K562 (cell line): ENCODE measurements around the gene ZNF672. TPM values are rescaled to one million over a fixed set of nuclear protein-coding genes. Genes with fewer than 3 reads are reported as not detected.

Source experiments
- BDP1 ChIP-seq: IDR thresholded peaks from 3 replicates; pipeline ENCODE4 v1.6.1; 2011; ENCODE audit not compliant: insufficient read length, insufficient read depth
- BRD9 ChIP-seq: fragments of 450-650 bp; IDR thresholded peaks from 2 replicates; pipeline ENCODE4 v1.6.1; 2018; ENCODE audit warnings: low read depth; ENCODE audit not compliant: partially characterized antibody
- HNRNPLL ChIP-seq: fragments of 200-400 bp; formaldehyde crosslinking; IDR thresholded peaks from 2 replicates; pipeline ENCODE4 v1.6.1; 2017; ENCODE audit warnings: low read length, low read depth, mild to moderate bottlenecking; ENCODE audit not compliant: poor library complexity, severe bottlenecking
- MCM3 ChIP-seq: fragments of 450-650 bp; IDR thresholded peaks from 2 replicates; pipeline ENCODE4 v1.6.1; 2016
- PHTF2 ChIP-seq: fragments of 250-450 bp; sonication (Bioruptor Pico); IDR thresholded peaks from 2 replicates; pipeline ENCODE4 v1.5.0; 2021; ENCODE audit warnings: mild to moderate bottlenecking
- RBM17 ChIP-seq: fragments of 200-400 bp; formaldehyde crosslinking; IDR thresholded peaks from 2 replicates; pipeline ENCODE4 v1.6.1; 2017; ENCODE audit warnings: low read depth, mild to moderate bottlenecking, low read length, borderline replicate concordance
- RBM34 ChIP-seq: fragments of 200-400 bp; formaldehyde crosslinking; IDR thresholded peaks from 2 replicates; pipeline ENCODE4 v1.6.1; 2018; ENCODE audit warnings: low read length, borderline replicate concordance; ENCODE audit not compliant: insufficient read depth
- ZBTB1 ChIP-seq: sonication (generic); formaldehyde crosslinking; IDR thresholded peaks from 2 replicates; pipeline ENCODE4 v1.8.1; 2023; ENCODE audit warnings: missing genetic modification reagents, low read depth, mild to moderate bottlenecking, borderline replicate concordance
- ZNF282 ChIP-seq: sonication (generic); formaldehyde crosslinking; IDR thresholded peaks from 2 replicates; pipeline ENCODE4 v1.8.1; 2023; ENCODE audit warnings: missing genetic modification reagents
- ZNF695 ChIP-seq: fragments of 450-650 bp; formaldehyde crosslinking; IDR thresholded peaks from 2 replicates; pipeline ENCODE4 v1.4.0; 2020; ENCODE audit warnings: mild to moderate bottlenecking, moderate library complexity
- polyA plus RNA-seq, 8 experiments: library from polyadenylated mRNA; depleted of rRNA in 4 of 8; stranded (reverse) in 5 of 8; unstranded in 3 of 8; fragments of >200 nt; fragmentation: Nextera tagmentation in 2 of 8; fragmentation: Illumina TruSeq in 1 of 8; extraction: Ambion mirVana in 2 of 8; extraction: Trizol in 1 of 8; gene quantifications; 2 replicates each; pipeline versions ENCODE4 v1.2.1 to v1.2.3, GENCODE V29; 2011 to 2014; ENCODE audit warnings: inconsistent platforms in 1 of 8, missing spikeins in 1 of 8
- total RNA-seq, 7 experiments: library from RNA; depleted of rRNA in 6 of 7; stranded (reverse); fragments of >200 nt in 6 of 7; fragmentation: Illumina TruSeq in 2 of 7; extraction: Trizol in 2 of 7; gene quantifications; 2 replicates each; pipeline versions ENCODE4 v1.2.1 to v1.2.3, GENCODE V29; 2011 to 2021; ENCODE audit warnings: low replicate concordance in 1 of 7
- TF ChIP-seq, protein P1 (sequence below), 2 experiments: fragments of 450-650 bp; IDR thresholded peaks; 2 replicates each; pipeline ENCODE4 v1.6.1; 2016; ENCODE audit warnings: mild to moderate bottlenecking in 2 of 2, borderline replicate concordance in 1 of 2, low read depth in 1 of 2, moderate library complexity in 1 of 2
- TF ChIP-seq, protein P2 (sequence below): sonication (generic); formaldehyde crosslinking; IDR thresholded peaks from 2 replicates; pipeline ENCODE4 v1.8.0; 2023; ENCODE audit warnings: mild to moderate bottlenecking, missing genetic modification reagents
- TF ChIP-seq, protein P3 (sequence below): fragments of 250-450 bp; sonication (Bioruptor Pico); IDR thresholded peaks from 2 replicates; pipeline ENCODE4 v1.9.0; 2021; ENCODE audit warnings: mild to moderate bottlenecking, inconsistent platforms

The ZNF672 gene
- total and polyA plus RNA-seq, 9 of the 15 experiments (the other 6 are each of a cell fraction or from before 2014, with no cell fraction given), result 1.9 to 57.9 (median 24.1) TPM

DNA sequence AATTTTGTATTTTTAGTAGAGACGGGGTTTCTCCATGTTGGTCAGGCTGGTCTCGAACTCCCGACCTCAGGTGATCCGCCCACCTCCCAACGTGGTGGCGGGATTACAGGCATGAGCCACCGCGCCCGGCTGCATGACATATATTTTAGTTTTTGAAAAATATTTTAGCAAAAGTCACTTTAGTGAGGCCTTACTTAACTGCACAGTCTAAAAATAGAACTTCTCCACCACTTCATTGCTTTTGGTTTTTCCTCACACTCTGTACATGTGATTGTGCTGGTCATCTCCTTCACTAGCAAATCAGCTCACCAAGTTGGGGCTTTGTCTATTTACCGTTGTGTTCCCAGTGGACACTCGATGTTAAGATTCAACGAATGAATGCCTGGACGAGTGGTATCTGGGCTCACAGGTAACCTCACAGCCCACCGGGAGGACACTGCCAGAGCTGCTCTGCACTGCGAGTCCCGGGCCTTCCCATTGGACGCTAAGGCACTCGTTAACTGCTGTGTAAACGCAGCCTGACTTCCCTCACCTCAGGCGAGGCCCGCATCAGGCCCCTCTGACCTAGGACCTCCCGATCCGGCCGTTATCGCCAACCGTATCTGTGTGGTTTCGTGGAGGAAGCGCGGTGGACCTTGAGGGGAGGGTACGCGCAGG lies 34.9 kb downstream of the ZNF672 start (continued):
- TF ChIP-seq, protein P1, sequence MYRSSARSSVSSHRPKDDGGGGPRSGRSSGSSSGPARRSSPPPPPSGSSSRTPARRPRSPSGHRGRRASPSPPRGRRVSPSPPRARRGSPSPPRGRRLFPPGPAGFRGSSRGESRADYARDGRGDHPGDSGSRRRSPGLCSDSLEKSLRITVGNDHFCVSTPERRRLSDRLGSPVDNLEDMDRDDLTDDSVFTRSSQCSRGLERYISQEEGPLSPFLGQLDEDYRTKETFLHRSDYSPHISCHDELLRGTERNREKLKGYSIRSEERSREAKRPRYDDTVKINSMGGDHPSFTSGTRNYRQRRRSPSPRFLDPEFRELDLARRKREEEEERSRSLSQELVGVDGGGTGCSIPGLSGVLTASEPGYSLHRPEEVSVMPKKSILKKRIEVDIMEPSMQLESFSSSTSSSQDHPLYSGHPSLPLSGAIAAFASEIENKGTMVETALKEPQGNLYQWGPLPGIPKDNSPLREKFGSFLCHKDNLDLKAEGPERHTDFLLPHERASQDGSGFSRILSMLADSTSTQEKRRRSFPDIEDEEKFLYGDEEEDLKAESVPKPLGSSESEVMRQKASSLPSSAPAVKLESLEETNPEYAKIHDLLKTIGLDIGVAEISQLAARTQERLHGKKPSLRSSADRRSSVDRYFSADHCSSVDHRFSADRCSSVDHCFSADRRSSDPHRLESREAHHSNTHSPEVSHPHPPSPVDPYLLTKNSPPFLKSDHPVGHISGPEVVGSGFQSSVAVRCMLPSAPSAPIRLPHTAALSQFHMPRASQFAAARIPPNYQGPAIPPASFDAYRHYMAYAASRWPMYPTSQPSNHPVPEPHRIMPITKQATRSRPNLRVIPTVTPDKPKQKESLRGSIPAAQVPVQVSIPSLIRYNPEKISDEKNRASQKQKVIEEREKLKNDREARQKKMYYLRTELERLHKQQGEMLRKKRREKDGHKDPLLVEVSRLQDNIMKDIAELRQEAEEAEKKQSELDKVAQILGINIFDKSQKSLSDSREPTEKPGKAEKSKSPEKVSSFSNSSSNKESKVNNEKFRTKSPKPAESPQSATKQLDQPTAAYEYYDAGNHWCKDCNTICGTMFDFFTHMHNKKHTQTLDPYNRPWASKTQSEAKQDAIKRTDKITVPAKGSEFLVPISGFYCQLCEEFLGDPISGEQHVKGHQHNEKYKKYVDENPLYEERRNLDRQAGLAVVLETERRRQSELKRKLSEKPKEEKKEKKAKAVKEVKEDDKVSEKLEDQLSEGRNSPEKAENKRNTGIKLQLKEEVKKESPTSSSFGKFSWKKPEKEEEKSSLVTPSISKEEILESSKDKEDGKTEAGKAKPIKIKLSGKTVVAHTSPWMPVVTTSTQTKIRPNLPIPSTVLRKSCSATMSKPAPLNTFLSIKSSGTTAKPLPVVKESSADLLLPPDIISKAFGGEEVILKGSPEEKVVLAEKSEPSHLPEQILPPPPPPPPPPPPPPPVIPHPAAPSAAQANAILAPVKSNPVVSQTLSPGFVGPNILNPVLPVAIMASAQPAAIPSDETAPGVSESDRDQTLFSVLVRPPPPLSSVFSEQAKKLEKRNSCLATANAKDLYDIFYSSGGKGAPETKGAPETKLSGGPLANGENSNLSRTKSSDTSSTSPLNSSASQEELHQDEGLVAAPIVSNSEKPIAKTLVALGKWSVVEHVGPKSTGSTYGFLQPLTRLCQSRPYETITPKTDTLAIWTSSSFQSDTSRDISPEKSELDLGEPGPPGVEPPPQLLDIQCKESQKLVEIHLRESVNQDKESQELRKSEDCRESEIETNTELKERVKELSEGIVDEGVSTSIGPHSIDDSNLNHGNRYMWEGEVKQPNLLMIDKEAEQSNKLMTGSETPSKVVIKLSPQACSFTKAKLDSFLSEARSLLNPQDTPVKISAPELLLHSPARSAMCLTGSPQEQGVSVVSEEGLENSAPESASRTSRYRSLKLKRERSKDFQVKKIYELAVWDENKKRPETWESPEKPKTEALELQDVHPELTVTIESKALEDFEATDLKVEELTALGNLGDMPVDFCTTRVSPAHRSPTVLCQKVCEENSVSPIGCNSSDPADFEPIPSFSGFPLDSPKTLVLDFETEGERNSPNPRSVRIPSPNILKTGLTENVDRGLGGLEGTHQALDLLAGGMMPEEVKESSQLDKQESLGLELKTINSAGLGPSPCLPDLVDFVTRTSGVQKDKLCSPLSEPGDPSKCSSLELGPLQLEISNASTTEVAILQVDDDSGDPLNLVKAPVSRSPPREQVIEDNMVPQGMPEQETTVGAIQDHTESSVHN (IDR thresholded peaks at IDR 0.05; ENCODE audit: borderline replicate concordance in 1 of 2, low read depth in 1 of 2), result no peak
- TF ChIP-seq ZBTB1 (CRISPR knock-in tag) (peak; percentile 95), HNRNPLL (peak; percentile 10), BDP1 (no peak), ZNF695 (CRISPR knock-in tag) (no peak), MCM3 (no peak), RBM17 (no peak), ZNF282 (CRISPR knock-in tag) (no peak), PHTF2 (CRISPR knock-in tag) (no peak), BRD9 (no peak), RBM34 (no peak)
- TF ChIP-seq, protein P2, sequence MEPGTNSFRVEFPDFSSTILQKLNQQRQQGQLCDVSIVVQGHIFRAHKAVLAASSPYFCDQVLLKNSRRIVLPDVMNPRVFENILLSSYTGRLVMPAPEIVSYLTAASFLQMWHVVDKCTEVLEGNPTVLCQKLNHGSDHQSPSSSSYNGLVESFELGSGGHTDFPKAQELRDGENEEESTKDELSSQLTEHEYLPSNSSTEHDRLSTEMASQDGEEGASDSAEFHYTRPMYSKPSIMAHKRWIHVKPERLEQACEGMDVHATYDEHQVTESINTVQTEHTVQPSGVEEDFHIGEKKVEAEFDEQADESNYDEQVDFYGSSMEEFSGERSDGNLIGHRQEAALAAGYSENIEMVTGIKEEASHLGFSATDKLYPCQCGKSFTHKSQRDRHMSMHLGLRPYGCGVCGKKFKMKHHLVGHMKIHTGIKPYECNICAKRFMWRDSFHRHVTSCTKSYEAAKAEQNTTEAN (CRISPR knock-in tag), result 0 out of 2 replicates have a peak, but pooled peaks have one; percentile 7
- TF ChIP-seq, protein P3, sequence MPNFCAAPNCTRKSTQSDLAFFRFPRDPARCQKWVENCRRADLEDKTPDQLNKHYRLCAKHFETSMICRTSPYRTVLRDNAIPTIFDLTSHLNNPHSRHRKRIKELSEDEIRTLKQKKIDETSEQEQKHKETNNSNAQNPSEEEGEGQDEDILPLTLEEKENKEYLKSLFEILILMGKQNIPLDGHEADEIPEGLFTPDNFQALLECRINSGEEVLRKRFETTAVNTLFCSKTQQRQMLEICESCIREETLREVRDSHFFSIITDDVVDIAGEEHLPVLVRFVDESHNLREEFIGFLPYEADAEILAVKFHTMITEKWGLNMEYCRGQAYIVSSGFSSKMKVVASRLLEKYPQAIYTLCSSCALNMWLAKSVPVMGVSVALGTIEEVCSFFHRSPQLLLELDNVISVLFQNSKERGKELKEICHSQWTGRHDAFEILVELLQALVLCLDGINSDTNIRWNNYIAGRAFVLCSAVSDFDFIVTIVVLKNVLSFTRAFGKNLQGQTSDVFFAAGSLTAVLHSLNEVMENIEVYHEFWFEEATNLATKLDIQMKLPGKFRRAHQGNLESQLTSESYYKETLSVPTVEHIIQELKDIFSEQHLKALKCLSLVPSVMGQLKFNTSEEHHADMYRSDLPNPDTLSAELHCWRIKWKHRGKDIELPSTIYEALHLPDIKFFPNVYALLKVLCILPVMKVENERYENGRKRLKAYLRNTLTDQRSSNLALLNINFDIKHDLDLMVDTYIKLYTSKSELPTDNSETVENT (CRISPR knock-in tag), result 0 out of 2 replicates have a peak, but pooled peaks have one; percentile 35
